ENCODE data around the gene CKAP4. TPM values are rescaled to one million over a fixed set of nuclear protein-coding genes. Genes with fewer than 3 reads are reported as not detected.

CKAP4 gene
- total and polyA plus RNA-seq, 9 of the 15 experiments (the other 6 are each of a cell fraction or from before 2014, with no cell fraction given), result 0.08 to 0.20 TPM; not detected in 7

GRCh38 chr12:106192659-106193393, 55.0 kb downstream of the CKAP4 start:
- no peaks in the 10 kb centered on the region for H3K79me2 ChIP-seq (ENCODE audit: control insufficient read depth, insufficient read depth, low read length)
- POLR2A ChIA-PET, result no interaction called here
- intact Hi-C loops (cut with micrococcal nuclease), result no loop called here
- H3K27me3 ChIP-seq (ENCODE audit: control insufficient read depth in 2 of 2, insufficient read depth in 2 of 2, low read length in 2 of 2), result peaks cover 0 to 12% of the 10 kb centered on the region in 2 experiments; a peak in 2 of 5 replicates
- H4K20me1 ChIP-seq (replicated peaks; ENCODE audit: control insufficient read depth, insufficient read depth, low read length), result no peaks in the 10 kb centered on the region
- no peak overlapping the region for H3K4me3 ChIP-seq
- DNase-seq (ENCODE audit: extremely low read depth in 1 of 4, low spot score in 3 of 4) (peak in 1 of 4 experiments; percentile 19), ATAC-seq (no peak), FAIRE-seq (no peak)
- CTCF ChIA-PET (ENCODE audit: low intra/inter-chr PET ratio), result interaction anchor here (0.6 kb wide), 1 partner anchor 487 kb away, joined by 3 read pairs; no protein-coding TSS in a partner anchor
- TF ChIP-seq PKNOX1 (IDR thresholded peaks at IDR 0.05) (peak; percentile 59), CBX3 (IDR thresholded peaks at IDR 0.05; ENCODE audit: borderline replicate concordance in 1 of 2, low read length in 2 of 2) (no peak), RBM25 (IDR thresholded peaks at IDR 0.05; ENCODE audit: low read depth, low read length, severe bottlenecking) (peak; percentile 7), FOS (IDR thresholded peaks at IDR 0.05; ENCODE audit: extremely low read depth, insufficient read length) (peak; percentile 3), FUS (optimal IDR thresholded peaks at IDR 0.05; ENCODE audit: low read depth, low read length) (no peak), SRSF9 (IDR thresholded peaks at IDR 0.05; ENCODE audit: borderline replicate concordance, low read depth, low read length) (no peak)
- TF ChIP-seq, protein P1, sequence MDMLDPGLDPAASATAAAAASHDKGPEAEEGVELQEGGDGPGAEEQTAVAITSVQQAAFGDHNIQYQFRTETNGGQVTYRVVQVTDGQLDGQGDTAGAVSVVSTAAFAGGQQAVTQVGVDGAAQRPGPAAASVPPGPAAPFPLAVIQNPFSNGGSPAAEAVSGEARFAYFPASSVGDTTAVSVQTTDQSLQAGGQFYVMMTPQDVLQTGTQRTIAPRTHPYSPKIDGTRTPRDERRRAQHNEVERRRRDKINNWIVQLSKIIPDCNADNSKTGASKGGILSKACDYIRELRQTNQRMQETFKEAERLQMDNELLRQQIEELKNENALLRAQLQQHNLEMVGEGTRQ (CRISPR knock-in tag; IDR thresholded peaks at IDR 0.05), result peak; percentile 35
- no peak overlapping the region for H3K4me2 ChIP-seq (ENCODE audit: insufficient read depth, low read length)
- in situ Hi-C loops (cut with MboI), result no loop called here
- no peaks in the 10 kb centered on the region for H3K9me3 ChIP-seq (replicated peaks; ENCODE audit: control insufficient read depth, insufficient read depth, low read depth, low read length)
- H3K36me3 ChIP-seq (ENCODE audit: control insufficient read depth, insufficient read depth, low read length), result no peaks in the 10 kb centered on the region
- H2AFZ ChIP-seq (ENCODE audit: low read depth, low read length), result no peak overlapping the region
- no peaks in the 10 kb centered on the region; a peak in 1 of 5 replicates for H3K4me1 ChIP-seq (replicated peaks in 1 of 2; ENCODE audit: control insufficient read depth in 2 of 2, insufficient read depth in 2 of 2, low read length in 2 of 2)
- H3K27ac ChIP-seq (ENCODE audit: extremely low read depth, low read depth, low read length), result no peak overlapping the region
- no TSS peak for BruUV-seq (replicated peaks)
- H3K9ac ChIP-seq (ENCODE audit: insufficient read depth in 1 of 2, low read depth in 2 of 2, low read length in 2 of 2), result no peak overlapping the region
- WGBS (ENCODE audit: insufficient coverage, low coverage, missing lambda C conversion rate), result 0% methylated on average over 4 of the region's 4 CpGs
- H3K9me1 ChIP-seq (ENCODE audit: control insufficient read depth, insufficient read depth, low read length), result no peaks in the 10 kb centered on the region

Data from K562 (cell line).